A549 (cell line): ENCODE data around the gene MED12L. TPM values are rescaled to one million over a fixed set of nuclear protein-coding genes. Genes with fewer than 3 reads are reported as not detected.

Experiments
- ATAC-seq, 2 experiments: fragments of 200-7000 bp in 1 of 2; fragments of >200 bp in 1 of 2; cut with Nextera tagmentation in 1 of 2; cut with Tn5 transposase in 1 of 2; 3 replicates each; pipeline versions ENCODE4 v1.8.0 to v1.9.1; 2018 to 2020; ENCODE audit warnings: mild to moderate bottlenecking in 1 of 2, moderate library complexity in 1 of 2
- CTCF ChIA-PET: fragments of 300-600 bp; sonication (Branson Sonifier 250); formaldehyde crosslinking; extraction: SDS; loops from one replicate; lab custom pipeline; 2021; ENCODE audit warnings: antibody characterized with exemption, inconsistent platforms; lab: Yijun Ruan, JAX
- POLR2A ChIA-PET: fragments of 350-600 bp; formaldehyde crosslinking; extraction: SDS; loops from one replicate; lab custom pipeline; 2021; ENCODE audit warnings: antibody characterized with exemption, inconsistent platforms; lab: Yijun Ruan, JAX
- DNase-seq, 2 experiments: peaks; one replicate each; pipeline versions ENCODE4 v3.0.0 to v3.0.0-alpha.2; 2011 to 2016; ENCODE audit warnings: low read depth in 1 of 2, low spot score in 1 of 2
- FAIRE-seq: peaks from 2 replicates; lab custom pipeline; 2011; peaks lifted over from hg19 to GRCh38; lab: Jason Lieb, UNC
- H3K27ac ChIP-seq, 2 experiments: fragments of >200 bp; sonication (Bioruptor Twin); formaldehyde crosslinking; 3 replicates each; pipeline ENCODE4 v1.5.1; 2016 to 2017
- H3K4me1 ChIP-seq: fragments of >200 bp; sonication (Bioruptor Twin); formaldehyde crosslinking; 3 replicates; pipeline ENCODE4 v1.6.1; 2016
- H3K4me2 ChIP-seq: fragments of >200 bp; sonication (Bioruptor Twin); formaldehyde crosslinking; 3 replicates; pipeline ENCODE4 v1.6.1; 2016
- H3K4me3 ChIP-seq: fragments of >200 bp; sonication (Bioruptor Twin); formaldehyde crosslinking; 3 replicates; pipeline ENCODE4 v1.5.1; 2016
- H3K9me3 ChIP-seq: fragments of >200 bp; sonication (Bioruptor Twin); formaldehyde crosslinking; 3 replicates; pipeline ENCODE4 v1.6.1; 2016
- CTCF ChIP-seq: fragments of >200 bp; sonication (Bioruptor Twin); formaldehyde crosslinking; IDR thresholded peaks from 3 replicates; pipeline ENCODE4 v1.5.1; 2016
- EHMT2 ChIP-seq: fragments of 200-600 bp; sonication (generic); IDR thresholded peaks from 2 replicates; pipeline ENCODE4 v1.6.1; 2016; ENCODE audit warnings: antibody characterized with exemption, low read depth, mild to moderate bottlenecking, moderate library complexity
- FOSB ChIP-seq: fragments of 250-450 bp; sonication (Bioruptor Pico); IDR thresholded peaks from 2 replicates; pipeline ENCODE4 v1.5.0; 2020; ENCODE audit warnings: mild to moderate bottlenecking, moderate library complexity
- FOSL2 ChIP-seq, 2 experiments: fragments of 450-650 bp in 1 of 2; fragments of >200 bp in 1 of 2; sonication (Bioruptor Twin) in 1 of 2; formaldehyde crosslinking; IDR thresholded peaks; 2 replicates each; pipeline versions ENCODE4 v1.5.0 to v1.6.1; 2016 to 2020; ENCODE audit warnings: mild to moderate bottlenecking in 1 of 2, moderate library complexity in 1 of 2
- HOXA7 ChIP-seq: fragments of 250-450 bp; sonication (Bioruptor Pico); IDR thresholded peaks from 2 replicates; pipeline ENCODE4 v1.5.0; 2020; ENCODE audit warnings: mild to moderate bottlenecking, moderate library complexity
- JUNB ChIP-seq: fragments of >200 bp; sonication (Bioruptor Twin); formaldehyde crosslinking; IDR thresholded peaks from 2 replicates; pipeline ENCODE4 v1.6.1; 2016
- KDM1A ChIP-seq: fragments of 200-600 bp; sonication (generic); IDR thresholded peaks from 2 replicates; pipeline ENCODE4 v1.6.1; 2016; ENCODE audit warnings: low read depth, mild to moderate bottlenecking
- KDM5A ChIP-seq: fragments of 200-600 bp; sonication (generic); IDR thresholded peaks from 2 replicates; pipeline ENCODE4 v1.6.1; 2016; ENCODE audit warnings: antibody characterized with exemption, mild to moderate bottlenecking
- MAX ChIP-seq: IDR thresholded peaks from 2 replicates; pipeline ENCODE4 v1.6.1; 2012
- NFE2L2 ChIP-seq: fragments of 150-350 bp; conservative IDR thresholded peaks from 2 replicates; pipeline ENCODE4 v1.6.1; 2014; ENCODE audit warnings: low read length
- NPAS2 ChIP-seq: fragments of 250-450 bp; sonication (Bioruptor Pico); IDR thresholded peaks from 2 replicates; pipeline ENCODE4 v1.8.0; 2022; ENCODE audit warnings: mild to moderate bottlenecking, moderate library complexity, borderline replicate concordance
- RAD21 ChIP-seq, 2 experiments: fragments of >200 bp in 1 of 2; sonication (Bioruptor Twin) in 1 of 2; formaldehyde crosslinking in 1 of 2; IDR thresholded peaks in 1 of 2; conservative IDR thresholded peaks in 1 of 2; 2 replicates in 1 of 2; 3 replicates in 1 of 2; pipeline ENCODE4 v1.6.1; 2012 to 2018; ENCODE audit warnings: inconsistent platforms in 1 of 2
- REST ChIP-seq: fragments of 200-600 bp; sonication (generic); IDR thresholded peaks from 2 replicates; pipeline ENCODE4 v1.6.1; 2016; ENCODE audit warnings: antibody characterized with exemption, mild to moderate bottlenecking, moderate library complexity
- RNF2 ChIP-seq: fragments of 200-600 bp; sonication (generic); IDR thresholded peaks from 2 replicates; pipeline ENCODE4 v1.6.1; 2016; ENCODE audit warnings: low read depth, mild to moderate bottlenecking, antibody characterized with exemption, moderate library complexity, borderline replicate concordance
- SMC3 ChIP-seq: fragments of >200 bp; sonication (Bioruptor Twin); formaldehyde crosslinking; IDR thresholded peaks from 3 replicates; pipeline ENCODE4 v1.6.1; 2018; ENCODE audit warnings: inconsistent platforms
- TFCP2L1 ChIP-seq: fragments of 250-450 bp; sonication (Bioruptor Pico); IDR thresholded peaks from 2 replicates; pipeline ENCODE4 v1.5.0; 2021; ENCODE audit warnings: mild to moderate bottlenecking
- WGBS: methylation state at CpG from one replicate; pipeline ENCODE4 v1.1.6; 2017; ENCODE audit errors: missing lambda C conversion rate; 5-methylcytosine and 5-hydroxymethylcytosine counted together
- polyA plus RNA-seq, 4 experiments: library from polyadenylated mRNA; depleted of rRNA in 3 of 4; stranded (reverse); fragments of >200 nt; fragmentation: RNase III in 1 of 4; extraction: RNeasy Plus Mini Kit Qiagen cat#74134 plus additional on column Dnase treatment in 1 of 4; gene quantifications; 2 replicates in 3 of 4; 3 replicates in 1 of 4; pipeline ENCODE4 v1.2.3, GENCODE V29; 2011 to 2017

MED12L gene
- polyA plus RNA-seq, 2 of the 4 experiments (the other 2 are of a cell fraction), result 0.32 to 0.63 TPM

- no peak overlapping the region for H3K4me3 ChIP-seq
- FAIRE-seq (no peak), DNase-seq (no peak), ATAC-seq (no peak)
- POLR2A ChIA-PET, result no interaction called here
- H3K4me1 ChIP-seq, result peaks cover 37% of the 10 kb centered on the region
- 82% methylated on average over 5 of the region's 5 CpGs for WGBS
- peak overlapping the region; percentile 50 for H3K4me2 ChIP-seq
- CTCF ChIA-PET, result interaction anchor here (0.6 to 9.7 kb wide), 27 partner anchors 9 to 247 kb away, joined by 3 to 136 read pairs (median 8); partner anchors contain the start of gene P2RY14
- no peak for TF ChIP-seq HOXA7 (CRISPR knock-in tag)
- TF ChIP-seq EHMT2, result no peak
- TF ChIP-seq KDM1A, result no peak
- TF ChIP-seq TFCP2L1 (CRISPR knock-in tag), result no peak
- TF ChIP-seq CTCF, result no peak
- peak overlapping the region; percentile 52 to 66 for H3K27ac ChIP-seq
- H3K9me3 ChIP-seq, result no peaks in the 10 kb centered on the region
Observed at GRCh38 chr3:151226825-151227224, 141.4 kb downstream of the MED12L start.

DNA sequence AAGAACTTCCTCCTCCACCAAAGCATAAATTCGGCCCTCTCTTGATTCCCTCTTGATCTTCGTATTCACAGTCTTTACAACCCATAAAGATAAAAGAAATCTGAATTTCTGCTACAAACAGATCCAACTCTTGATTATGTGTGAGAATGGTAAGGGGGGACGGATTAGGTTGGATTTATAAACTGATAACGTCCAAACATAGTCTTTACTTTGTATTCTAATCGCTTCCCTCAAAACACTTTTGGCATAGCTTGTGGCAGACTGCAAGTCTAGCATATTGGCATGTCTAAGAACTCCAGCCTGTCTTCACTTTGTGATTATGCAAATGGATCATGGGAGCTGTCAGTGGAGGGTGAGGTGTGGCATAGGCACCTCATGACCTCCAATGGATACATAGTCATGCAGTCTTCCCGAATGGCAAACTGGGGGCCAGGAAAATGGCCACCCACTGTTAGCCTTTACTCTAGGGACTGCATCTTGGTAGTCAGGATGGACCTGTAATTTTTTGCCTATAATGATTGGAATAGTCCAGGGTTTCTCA lies 141.9 kb downstream of the MED12L start:
- H3K4me2 ChIP-seq, result peak overlapping the region; percentile 50
- TF ChIP-seq NFE2L2 (no peak), NPAS2 (CRISPR knock-in tag) (no peak), REST (no peak), FOSB (CRISPR knock-in tag) (no peak), TFCP2L1 (CRISPR knock-in tag) (no peak)
- TF ChIP-seq, all 56 proteins: peak for 0
- FAIRE-seq, result no peak
- Histone ChIP-seq H3K9me3 (no peaks in the 10 kb centered on the region), H3K27ac (peak overlapping the region; percentile 52 to 66), H3K4me1 (peaks cover 37% of the 10 kb centered on the region), H3K4me3 (no peak overlapping the region)
- 68% methylated on average over 6 of the region's 6 CpGs for WGBS
- CTCF ChIA-PET, result interaction anchor here (0.6 to 9.7 kb wide), 42 partner anchors 9 to 1571 kb away, joined by 3 to 136 read pairs (median 6); partner anchors contain the start of gene P2RY14
- POLR2A ChIA-PET, result no interaction called here
- DNase-seq, result peak in 1 of 2 experiments; percentile 5
- peak; percentile 40 to 54; a peak in 4 of 6 replicates for ATAC-seq

GRCh38 chr3:151227807-151228665 lies 142.6 kb downstream of the MED12L start:
- peak; percentile 71 for DNase-seq
- POLR2A ChIA-PET, result no interaction called here
- H3K4me1 ChIP-seq, result peaks cover 37% of the 10 kb centered on the region
- H3K4me2 ChIP-seq, result peak overlapping the region; percentile 50
- no peaks in the 10 kb centered on the region for H3K9me3 ChIP-seq
- peak overlapping the region; percentile 52 to 66 for H3K27ac ChIP-seq
- peak; percentile 46 for FAIRE-seq
- TF ChIP-seq CTCF, result peak; percentile 96
- 0 out of 2 replicates have a peak, but pooled peaks have one; percentile 24 for TF ChIP-seq FOSL2 (IDR thresholded peaks at IDR 0.05)
- TF ChIP-seq FOSL2 (CRISPR knock-in tag; IDR thresholded peaks at IDR 0.05), result peak; percentile 43; the same call in 1 of the 2 replicates
- TF ChIP-seq RNF2, result no peak
- TF ChIP-seq RAD21 (conservative IDR thresholded peaks at IDR 0.05 in 1 of 2, IDR thresholded peaks at IDR 0.05 in 1 of 2), result peak; percentile 94 to 95
- TF ChIP-seq KDM5A, result peak; percentile 33; the same call in 1 of the 2 replicates
- TF ChIP-seq MAX, result no peak
- TF ChIP-seq SMC3, result peak; percentile 88
- peak; percentile 35; the same call in 1 of the 2 replicates for TF ChIP-seq JUNB
- CTCF ChIA-PET, result interaction anchor here (0.6 to 9.7 kb wide), 47 partner anchors 8 to 1571 kb away, joined by 3 to 136 read pairs (median 6); partner anchors contain the start of genes GPR171 and P2RY14
- H3K4me3 ChIP-seq, result no peak overlapping the region
- WGBS, result 8% methylated on average over 9 of the region's 9 CpGs
- ATAC-seq, result peak; percentile 88 to 92
